Bronchial epithelial cell (primary cell): ENCODE measurements around the gene FBRS. TPM values are rescaled to one million over a fixed set of nuclear protein-coding genes. Genes with fewer than 3 reads are reported as not detected.
A peak's percentile ranks its signal among the peaks of the same experiment; 100 is the strongest.

Source experiments
- DNase-seq: peaks from one replicate; pipeline ENCODE4 v3.0.0-alpha.2; 2010; ENCODE audit warnings: low read depth
- FAIRE-seq: peaks from 2 replicates; lab custom pipeline; 2011; peaks lifted over from hg19 to GRCh38; lab: Jason Lieb, UNC
- H3K27me3 ChIP-seq: 2 replicates; pipeline ENCODE4 v1.5.1; 2011; ENCODE audit warnings: low read length; ENCODE audit not compliant: control insufficient read depth, insufficient read depth
- H3K36me3 ChIP-seq: 2 replicates; pipeline ENCODE4 v1.5.1; 2011; ENCODE audit warnings: low read length; ENCODE audit not compliant: control insufficient read depth, insufficient read depth
- H3K4me3 ChIP-seq: 2 replicates; pipeline ENCODE4 v1.5.1; 2011; ENCODE audit warnings: mild to moderate bottlenecking, low read depth, low read length, control low read depth
- total RNA-seq: library from RNA; depleted of rRNA; stranded (reverse); fragments of >200 nt; gene quantifications from 2 replicates; pipeline ENCODE4 v1.2.1, GENCODE V29; 2014
- TF ChIP-seq, protein P1 (sequence below): IDR thresholded peaks from 2 replicates; pipeline ENCODE4 v1.5.1; 2011; ENCODE audit warnings: mild to moderate bottlenecking, moderate library complexity, low read length, control low read depth, inconsistent platforms; ENCODE audit not compliant: insufficient read depth, severe bottlenecking

The FBRS gene
- total RNA-seq, 1 donor from 2014 or later: 7.9 TPM

DNA sequence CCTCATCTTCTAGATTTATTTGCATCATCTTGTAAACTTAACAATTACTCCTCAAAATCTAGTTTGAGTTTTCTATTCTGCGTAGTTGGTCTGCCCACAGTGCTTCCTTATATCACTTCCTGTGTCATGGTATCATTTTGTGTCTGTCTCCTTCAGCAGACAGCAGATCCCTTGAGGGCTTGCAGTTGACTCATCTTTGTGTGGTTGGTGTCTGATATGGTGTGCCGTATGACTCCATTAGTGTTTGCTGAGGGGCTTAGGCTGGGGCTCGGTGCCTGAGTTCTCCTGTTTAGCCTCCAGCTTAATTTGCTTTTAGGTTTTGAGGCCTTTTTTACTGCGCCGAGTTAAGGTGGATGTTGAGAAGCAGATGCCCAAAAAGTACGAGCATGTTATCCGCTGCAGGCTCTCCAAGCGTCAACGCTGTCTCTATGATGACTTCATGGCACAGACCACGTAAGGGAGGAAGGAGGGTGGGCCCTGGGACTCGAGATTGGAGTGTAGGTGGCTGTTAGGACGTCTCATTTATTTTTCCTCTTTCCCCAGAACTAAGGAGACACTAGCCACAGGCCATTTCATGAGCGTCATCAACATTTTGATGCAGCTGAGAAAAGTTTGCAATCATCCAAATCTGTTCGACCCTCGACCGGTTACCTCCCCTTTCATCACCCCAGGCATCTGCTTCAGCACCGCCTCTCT lies 57.7 kb downstream of the FBRS start:
- FAIRE-seq (no peak), DNase-seq (peak; percentile 75)
- Histone ChIP-seq H3K27me3 (no peaks in the 10 kb centered on the region), H3K4me3 (no peak overlapping the region), H3K36me3 (peaks cover 40% of the 10 kb centered on the region)
- TF ChIP-seq, protein P1, sequence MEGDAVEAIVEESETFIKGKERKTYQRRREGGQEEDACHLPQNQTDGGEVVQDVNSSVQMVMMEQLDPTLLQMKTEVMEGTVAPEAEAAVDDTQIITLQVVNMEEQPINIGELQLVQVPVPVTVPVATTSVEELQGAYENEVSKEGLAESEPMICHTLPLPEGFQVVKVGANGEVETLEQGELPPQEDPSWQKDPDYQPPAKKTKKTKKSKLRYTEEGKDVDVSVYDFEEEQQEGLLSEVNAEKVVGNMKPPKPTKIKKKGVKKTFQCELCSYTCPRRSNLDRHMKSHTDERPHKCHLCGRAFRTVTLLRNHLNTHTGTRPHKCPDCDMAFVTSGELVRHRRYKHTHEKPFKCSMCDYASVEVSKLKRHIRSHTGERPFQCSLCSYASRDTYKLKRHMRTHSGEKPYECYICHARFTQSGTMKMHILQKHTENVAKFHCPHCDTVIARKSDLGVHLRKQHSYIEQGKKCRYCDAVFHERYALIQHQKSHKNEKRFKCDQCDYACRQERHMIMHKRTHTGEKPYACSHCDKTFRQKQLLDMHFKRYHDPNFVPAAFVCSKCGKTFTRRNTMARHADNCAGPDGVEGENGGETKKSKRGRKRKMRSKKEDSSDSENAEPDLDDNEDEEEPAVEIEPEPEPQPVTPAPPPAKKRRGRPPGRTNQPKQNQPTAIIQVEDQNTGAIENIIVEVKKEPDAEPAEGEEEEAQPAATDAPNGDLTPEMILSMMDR: no peak

DNA sequence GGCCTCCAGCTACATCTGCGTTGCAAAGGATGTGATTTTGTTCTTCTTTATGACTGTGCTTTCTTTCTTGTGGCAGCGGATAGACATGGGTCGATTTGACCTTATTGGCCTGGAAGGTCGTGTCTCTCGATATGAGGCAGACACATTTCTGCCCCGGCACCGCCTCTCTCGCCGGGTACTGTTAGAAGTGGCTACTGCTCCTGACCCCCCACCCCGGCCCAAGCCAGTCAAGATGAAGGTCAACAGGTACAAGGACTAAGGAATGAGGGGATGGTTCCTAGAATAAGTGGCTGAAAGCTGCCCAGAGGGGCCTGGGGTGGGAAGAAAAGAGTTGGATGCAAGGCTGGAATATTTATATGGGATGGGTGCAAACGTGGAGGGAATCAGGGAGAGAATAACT lies 61.9 kb downstream of the FBRS start:
- no peak for FAIRE-seq
- H3K36me3 ChIP-seq: peaks cover 53% of the 10 kb centered on the region
- TF ChIP-seq, protein P1: no peak
- DNase-seq: no peak
- H3K27me3 ChIP-seq: no peaks in the 10 kb centered on the region
- no peak overlapping the region for H3K4me3 ChIP-seq

Other genes with a start within 250 kb of the FBRS start
- 11.5 and 30.3 TPM in 2 replicates for gene DCTPP1, start 228.4 kb upstream of the FBRS start, total RNA-seq
- 17.4 and 32.9 TPM in 2 replicates for gene SEPHS2, start 212.6 kb upstream of the FBRS start, total RNA-seq
- not detected in 2 replicates for gene ITGAL, start 185.7 kb upstream of the FBRS start, total RNA-seq
- 19.7 and 21.9 TPM in 2 replicates for gene ZNF768, start 131.9 kb upstream of the FBRS start, total RNA-seq
- 4.4 and 6.1 TPM in 2 replicates for gene ZNF747, start 123.6 kb upstream of the FBRS start, total RNA-seq
- 2.4 and 2.6 TPM in 2 replicates for gene ZNF764, start 100.1 kb upstream of the FBRS start, total RNA-seq
- gene ZNF688, start 86.7 kb upstream of the FBRS start, total RNA-seq: 4.5 and 12.7 TPM in 2 replicates
- 4.4 and 5.3 TPM in 2 replicates for gene ZNF785, start 72.7 kb upstream of the FBRS start, total RNA-seq
- 2.2 and 2.6 TPM in 2 replicates for gene ZNF689, start 48.0 kb upstream of the FBRS start, total RNA-seq
- 2.6 and 7.8 TPM in 2 replicates for gene PRR14, start 7.5 kb upstream of the FBRS start, total RNA-seq
- gene SRCAP, start 40.7 kb downstream of the FBRS start, total RNA-seq: 10.0 and 13.7 TPM in 2 replicates
- gene PHKG2, start 90.0 kb downstream of the FBRS start, total RNA-seq: 10.6 and 14.2 TPM in 2 replicates
- 0.26 and 1.1 TPM in 2 replicates for gene CFAP119, start 103.6 kb downstream of the FBRS start, total RNA-seq
- 38.7 and 44.5 TPM in 2 replicates for gene RNF40, start 103.9 kb downstream of the FBRS start, total RNA-seq
- gene ZNF629, start 128.8 kb downstream of the FBRS start, total RNA-seq: 4.2 and 5.0 TPM in 2 replicates
- gene BCL7C, start 235.6 kb downstream of the FBRS start, total RNA-seq: 24.7 and 50.1 TPM in 2 replicates
- 0.26 and 0.38 TPM in 2 replicates for gene CTF1, start 238.2 kb downstream of the FBRS start, total RNA-seq